ENCODE measurements around the gene CHMP2A.
"Not testable (repeated sequence)": the region's sequence is repeated elsewhere in the genome, so short reads cannot be mapped to it uniquely, and the experiment has no call there.

Gene CHMP2A

DNA sequence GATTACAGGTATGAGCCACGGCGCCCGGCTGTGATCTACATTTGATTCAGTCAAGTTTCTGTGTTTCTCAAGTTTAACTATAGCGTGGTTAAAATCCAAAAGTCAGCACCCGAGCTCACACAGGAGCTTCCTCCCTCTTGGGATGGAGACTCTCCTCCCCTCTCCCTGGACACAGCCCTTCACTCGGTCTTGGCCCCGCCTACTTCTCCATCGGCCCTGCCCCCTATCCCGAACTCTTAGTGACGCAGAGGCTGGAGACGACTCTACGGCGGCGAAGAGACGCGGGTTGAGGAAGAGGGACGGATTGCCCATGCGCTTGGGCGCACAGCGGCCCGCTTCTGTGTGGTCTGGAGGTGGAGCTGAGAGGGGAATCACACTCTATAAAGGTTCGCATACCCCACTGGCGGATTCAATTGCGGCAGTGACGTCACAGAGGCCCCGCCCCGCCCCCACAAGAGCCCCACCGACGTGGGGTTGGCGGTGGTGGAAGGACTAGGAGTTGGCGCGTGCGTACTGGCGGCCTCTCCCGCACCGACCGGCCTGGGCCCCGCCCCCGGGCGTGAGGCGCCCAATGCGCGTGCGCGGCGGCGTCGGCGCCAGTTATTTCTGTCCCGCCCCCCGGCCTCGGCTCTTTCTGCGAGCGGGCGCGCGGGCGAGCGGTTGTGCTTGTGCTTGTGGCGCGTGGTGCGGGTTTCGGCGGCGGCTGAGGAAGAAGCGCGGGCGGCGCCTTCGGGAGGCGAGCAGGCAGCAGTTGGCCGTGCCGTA, 10.9 kb downstream of the CHMP2A start, which contains the start of gene TRIM28:
Gene TRIM28, plus strand, starts transcription at position 239 of the 765 bp plus-strand sequence. CDS start 694 bp downstream, outside the sequence.
- H3K4me3 ChIP-seq (ENCODE audit: low read depth, low read length) = peak within 1 kb of the TSS; percentile 91
- peak; percentile 99 for DNase-seq (ENCODE audit: low read depth, low spot score)
- in situ Hi-C loops (cut with HindIII; ENCODE audit: low sequenced_read_pairs) = no loop called here
- no peak for TF ChIP-seq CTCF (IDR thresholded peaks at IDR 0.05; ENCODE audit: low read depth, low read length)

DNA sequence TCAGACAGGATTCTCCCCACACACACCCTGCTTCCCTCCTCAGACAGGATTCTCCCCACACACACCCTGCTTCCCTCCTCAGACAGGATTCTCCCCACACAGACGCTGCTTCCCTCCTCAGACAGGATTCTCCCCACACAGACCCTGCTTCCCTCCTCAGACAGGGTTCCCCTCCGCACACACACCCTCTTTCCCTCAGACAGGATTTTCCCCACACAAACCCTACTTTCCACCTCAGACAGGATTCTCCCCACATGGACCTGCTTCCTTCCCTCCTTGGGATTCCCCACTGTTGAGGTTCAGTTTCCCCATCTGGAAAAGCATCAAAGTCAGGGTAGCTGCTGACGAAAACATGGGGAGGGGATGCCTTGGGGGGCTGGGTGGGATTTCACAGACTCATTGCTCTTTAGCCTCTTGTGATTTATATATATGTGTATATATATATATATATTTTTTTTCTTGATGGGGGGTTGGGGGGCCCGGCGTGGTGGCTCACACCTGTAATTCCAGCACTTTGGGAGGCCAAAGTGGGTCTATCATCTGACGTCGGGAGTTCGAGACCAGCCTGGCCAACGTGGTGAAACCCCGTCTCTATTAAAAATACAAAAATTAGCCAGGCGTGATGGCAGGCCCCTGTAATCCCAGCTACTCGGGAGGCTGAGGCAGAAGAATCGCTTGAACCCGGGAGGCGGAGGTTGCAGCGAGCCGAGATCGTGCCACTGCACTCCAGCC, 12.1 kb downstream of the CHMP2A start:
- H3K4me3 ChIP-seq (ENCODE audit: low read depth, low read length); DNase-seq (ENCODE audit: low read depth, low spot score); in situ Hi-C loops (cut with HindIII; ENCODE audit: low sequenced_read_pairs): not testable (repeated sequence)

GRCh38 chr19:58539169-58539559, 15.7 kb downstream of the CHMP2A start:
- DNase-seq (ENCODE audit: low read depth, low spot score); H3K4me3 ChIP-seq (ENCODE audit: low read depth, low read length); in situ Hi-C loops (cut with HindIII; ENCODE audit: low sequenced_read_pairs): not testable (repeated sequence)

DNA sequence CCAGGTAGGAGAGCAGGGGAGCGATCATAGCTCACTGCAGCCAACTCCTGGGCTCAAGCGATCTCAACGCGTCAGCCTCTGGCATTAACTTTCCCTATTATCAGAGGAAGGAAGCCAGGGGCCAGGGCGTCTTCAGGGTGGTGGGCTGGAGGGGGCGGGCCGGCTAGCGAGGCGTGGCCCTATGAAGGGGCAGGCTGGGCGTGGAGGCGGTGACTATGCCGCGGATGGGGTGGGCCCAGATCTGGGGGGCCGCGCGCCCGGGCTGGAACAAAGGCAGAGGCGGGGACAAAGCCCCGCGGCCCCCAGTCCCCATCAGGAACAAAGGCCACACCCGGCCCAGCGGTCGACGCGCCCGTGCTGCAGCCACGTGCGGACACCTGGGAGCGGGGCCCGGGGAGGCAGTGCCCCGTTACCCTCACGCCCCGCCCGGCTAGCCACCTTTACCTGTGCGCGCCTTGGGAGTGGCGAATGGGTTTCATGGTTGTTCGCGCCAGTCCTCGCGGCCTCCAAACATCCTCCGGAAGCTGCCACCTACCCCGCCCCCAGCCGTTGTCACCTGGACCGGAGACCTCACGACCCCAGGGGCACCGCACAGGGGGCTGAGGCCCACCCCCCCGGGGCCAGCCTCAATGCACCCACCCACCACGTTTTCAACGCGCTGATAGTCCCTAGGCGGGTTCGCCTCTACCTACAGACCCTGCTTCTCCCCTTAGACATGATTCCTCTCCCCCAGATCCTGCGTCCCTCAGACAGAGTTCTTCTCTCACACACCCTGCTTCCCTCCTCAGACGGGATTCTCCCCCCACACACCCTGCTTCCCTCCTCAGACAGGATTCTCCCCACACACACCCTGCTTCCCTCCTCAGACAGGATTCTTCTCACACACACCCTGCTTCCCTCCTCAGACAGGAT, 16.4 kb downstream of the CHMP2A start:
- no peak for DNase-seq (ENCODE audit: low read depth, low spot score)
- H3K4me3 ChIP-seq (ENCODE audit: low read depth, low read length) = no peak overlapping the region
- in situ Hi-C loops (cut with HindIII; ENCODE audit: low sequenced_read_pairs) = no loop called here
- TF ChIP-seq CTCF (IDR thresholded peaks at IDR 0.05; ENCODE audit: low read depth, low read length) = no peak

DNA sequence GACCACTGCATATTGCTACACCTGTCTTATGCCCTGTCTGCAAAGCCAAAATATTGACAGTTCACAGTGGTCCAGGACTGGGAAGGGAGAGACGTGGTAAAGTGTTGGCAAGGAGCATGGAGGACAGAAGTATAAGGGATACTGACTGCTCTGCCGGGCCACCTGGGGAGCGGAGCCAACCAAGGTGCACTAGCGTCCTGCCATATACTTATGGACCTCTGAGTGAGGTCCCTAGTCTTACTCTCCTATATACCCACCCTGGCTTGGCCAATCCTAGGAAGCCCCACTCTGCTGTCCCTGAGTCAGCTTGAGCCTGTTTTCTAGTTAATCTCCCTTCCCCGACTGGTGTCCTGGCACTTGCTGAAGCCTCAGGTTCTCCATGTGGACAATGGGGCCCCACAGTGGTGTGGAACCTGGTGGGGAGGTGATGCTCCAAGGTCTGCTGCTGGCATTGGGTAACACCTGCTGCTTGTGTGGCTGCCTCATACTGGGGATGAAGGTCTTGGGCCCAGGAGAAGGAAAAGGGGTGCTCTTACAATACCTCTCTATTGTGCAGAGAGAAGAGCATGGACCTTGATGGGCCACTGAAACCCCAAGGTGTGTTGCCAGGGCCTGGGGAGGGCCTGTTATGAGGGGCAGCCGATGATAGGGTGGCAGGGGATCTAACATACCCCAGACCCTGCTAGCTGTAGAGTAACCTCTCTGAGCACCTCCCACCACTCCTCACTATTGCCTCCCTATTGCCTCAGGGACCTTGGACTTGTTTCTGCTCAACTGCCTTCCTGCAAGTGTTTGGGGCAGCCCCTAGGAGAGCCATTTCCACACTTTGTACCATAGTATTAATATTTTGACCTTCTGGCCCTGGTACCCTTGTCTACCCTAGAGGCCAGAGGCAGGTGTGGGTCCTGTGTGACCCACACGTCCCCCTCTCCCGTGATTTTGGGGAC, 17.8 kb downstream of the CHMP2A start:
- TF ChIP-seq CTCF (IDR thresholded peaks at IDR 0.05; ENCODE audit: low read depth, low read length) = no peak
- DNase-seq (ENCODE audit: low read depth, low spot score) = no peak
- no peak overlapping the region for H3K4me3 ChIP-seq (ENCODE audit: low read depth, low read length)
- in situ Hi-C loops (cut with HindIII; ENCODE audit: low sequenced_read_pairs) = no loop called here

DNA sequence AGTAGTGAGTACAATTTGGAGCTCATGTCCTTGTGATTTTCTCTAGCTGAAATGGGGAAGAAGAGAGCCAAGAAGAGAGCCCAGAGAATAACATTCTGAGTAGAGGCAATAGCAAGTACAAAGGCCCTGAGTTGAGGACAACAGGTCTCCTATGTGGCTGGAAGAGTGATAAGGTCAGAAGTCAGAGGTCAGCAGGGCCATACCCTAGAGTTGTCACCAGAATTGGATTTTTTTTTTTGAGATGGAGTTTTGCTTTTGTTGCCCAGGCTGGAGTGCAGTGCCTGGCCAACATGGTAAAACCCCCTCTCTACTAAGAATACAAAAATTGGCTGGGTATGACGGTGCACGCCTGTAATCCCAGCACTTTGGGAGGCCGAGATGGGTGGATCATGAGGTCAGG, 19.0 kb downstream of the CHMP2A start:
- DNase-seq (ENCODE audit: low read depth, low spot score) = no peak
- no peak overlapping the region for H3K4me3 ChIP-seq (ENCODE audit: low read depth, low read length)
- TF ChIP-seq CTCF (IDR thresholded peaks at IDR 0.05; ENCODE audit: low read depth, low read length) = no peak
- in situ Hi-C loops (cut with HindIII; ENCODE audit: low sequenced_read_pairs) = no loop called here
